HL-60 (cell line): Measurements from ENCODE around the gene B4GAT1.

Experiments used
- DNase-seq, 2 experiments: peaks; one replicate each; pipeline ENCODE4 v3.0.0-alpha.2; 2010 to 2020; ENCODE audit warnings: low read depth in 1 of 2, low spot score in 1 of 2
- H3K27ac ChIP-seq: fragments of 250-450 bp; sonication (Bioruptor Pico); replicated peaks from 2 replicates; pipeline ENCODE4 v1.5.1; 2020; ENCODE audit warnings: mild to moderate bottlenecking, moderate library complexity
- H3K27me3 ChIP-seq: fragments of 250-450 bp; sonication (Bioruptor Pico); 2 replicates; pipeline ENCODE4 v1.5.1; 2021; ENCODE audit warnings: mild to moderate bottlenecking, moderate library complexity; ENCODE audit not compliant: insufficient read depth, poor library complexity, severe bottlenecking
- H3K4me3 ChIP-seq: replicated peaks from 2 replicates; pipeline ENCODE4 v1.5.1; 2011; ENCODE audit warnings: mild to moderate bottlenecking, control low read depth, low read length; ENCODE audit not compliant: insufficient read depth
- GABPA ChIP-seq: IDR thresholded peaks from 2 replicates; pipeline ENCODE4 v1.6.1; 2012; ENCODE audit warnings: low read depth
- POLR2AphosphoS5 ChIP-seq: IDR thresholded peaks from 2 replicates; pipeline ENCODE4 v1.6.1; 2012; ENCODE audit warnings: low read depth
- SPI1 ChIP-seq: IDR thresholded peaks from 2 replicates; pipeline ENCODE4 v1.6.1; 2012; ENCODE audit warnings: low read depth, mild to moderate bottlenecking, borderline replicate concordance
- TF ChIP-seq, protein P1 (sequence below): IDR thresholded peaks from 2 replicates; pipeline ENCODE4 v1.6.1; 2012; ENCODE audit warnings: low read depth; ENCODE audit not compliant: insufficient replicate concordance
- TF ChIP-seq, protein P2 (sequence below): IDR thresholded peaks from one replicate; pipeline ENCODE4 v1.5.1; 2011; ENCODE audit warnings: low read length, control low read depth, inconsistent platforms; ENCODE audit not compliant: insufficient read depth

The B4GAT1 gene

DNA sequence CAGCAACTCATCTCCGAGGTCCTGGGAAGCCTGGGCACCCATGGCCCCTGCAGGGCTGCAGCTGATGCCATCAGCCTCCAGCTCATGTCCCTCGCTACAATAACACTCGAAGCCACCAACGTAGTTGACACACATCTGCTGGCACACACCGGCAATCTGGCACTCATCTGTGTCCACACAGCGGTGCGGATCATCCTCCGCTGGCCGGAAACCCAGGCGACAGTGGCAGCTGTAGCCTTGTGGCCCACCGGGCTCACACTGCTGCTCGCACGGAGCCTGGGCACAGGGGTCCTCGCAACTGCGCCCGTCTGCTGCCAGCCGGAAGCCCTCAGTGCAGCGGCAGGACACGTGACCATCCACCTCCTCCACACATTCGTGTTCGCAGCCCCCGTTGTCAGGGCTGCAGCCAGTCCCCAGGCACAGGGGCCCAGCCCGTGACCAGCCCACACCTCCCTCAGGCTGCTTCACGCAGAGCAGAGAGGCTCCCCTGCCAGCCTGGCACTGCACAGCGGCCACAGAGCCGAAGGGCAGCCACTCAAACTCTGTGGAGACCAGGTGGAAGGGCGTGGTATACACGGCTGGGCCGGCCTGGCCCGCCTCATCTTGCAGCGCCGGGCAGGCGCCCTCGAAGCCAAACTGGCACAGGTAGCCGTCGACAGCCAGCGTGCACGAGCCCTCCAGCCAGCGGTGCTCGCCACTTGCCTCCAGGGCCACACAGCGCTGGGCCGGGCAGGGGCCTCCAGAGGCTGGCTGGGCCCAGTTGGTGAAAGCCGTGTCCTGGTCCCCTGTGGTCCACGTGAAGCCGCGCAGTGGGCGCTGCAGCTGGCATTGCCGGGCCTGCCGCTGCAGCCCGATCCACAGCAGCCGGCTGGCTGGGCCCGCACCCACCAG lies 31.3 kb downstream of the B4GAT1 start:
- DNase-seq, result no peak
- no peak for TF ChIP-seq SPI1
- no peak for TF ChIP-seq GABPA
- TF ChIP-seq, protein P1, sequence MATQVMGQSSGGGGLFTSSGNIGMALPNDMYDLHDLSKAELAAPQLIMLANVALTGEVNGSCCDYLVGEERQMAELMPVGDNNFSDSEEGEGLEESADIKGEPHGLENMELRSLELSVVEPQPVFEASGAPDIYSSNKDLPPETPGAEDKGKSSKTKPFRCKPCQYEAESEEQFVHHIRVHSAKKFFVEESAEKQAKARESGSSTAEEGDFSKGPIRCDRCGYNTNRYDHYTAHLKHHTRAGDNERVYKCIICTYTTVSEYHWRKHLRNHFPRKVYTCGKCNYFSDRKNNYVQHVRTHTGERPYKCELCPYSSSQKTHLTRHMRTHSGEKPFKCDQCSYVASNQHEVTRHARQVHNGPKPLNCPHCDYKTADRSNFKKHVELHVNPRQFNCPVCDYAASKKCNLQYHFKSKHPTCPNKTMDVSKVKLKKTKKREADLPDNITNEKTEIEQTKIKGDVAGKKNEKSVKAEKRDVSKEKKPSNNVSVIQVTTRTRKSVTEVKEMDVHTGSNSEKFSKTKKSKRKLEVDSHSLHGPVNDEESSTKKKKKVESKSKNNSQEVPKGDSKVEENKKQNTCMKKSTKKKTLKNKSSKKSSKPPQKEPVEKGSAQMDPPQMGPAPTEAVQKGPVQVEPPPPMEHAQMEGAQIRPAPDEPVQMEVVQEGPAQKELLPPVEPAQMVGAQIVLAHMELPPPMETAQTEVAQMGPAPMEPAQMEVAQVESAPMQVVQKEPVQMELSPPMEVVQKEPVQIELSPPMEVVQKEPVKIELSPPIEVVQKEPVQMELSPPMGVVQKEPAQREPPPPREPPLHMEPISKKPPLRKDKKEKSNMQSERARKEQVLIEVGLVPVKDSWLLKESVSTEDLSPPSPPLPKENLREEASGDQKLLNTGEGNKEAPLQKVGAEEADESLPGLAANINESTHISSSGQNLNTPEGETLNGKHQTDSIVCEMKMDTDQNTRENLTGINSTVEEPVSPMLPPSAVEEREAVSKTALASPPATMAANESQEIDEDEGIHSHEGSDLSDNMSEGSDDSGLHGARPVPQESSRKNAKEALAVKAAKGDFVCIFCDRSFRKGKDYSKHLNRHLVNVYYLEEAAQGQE, result no peak
- TF ChIP-seq, protein P2, sequence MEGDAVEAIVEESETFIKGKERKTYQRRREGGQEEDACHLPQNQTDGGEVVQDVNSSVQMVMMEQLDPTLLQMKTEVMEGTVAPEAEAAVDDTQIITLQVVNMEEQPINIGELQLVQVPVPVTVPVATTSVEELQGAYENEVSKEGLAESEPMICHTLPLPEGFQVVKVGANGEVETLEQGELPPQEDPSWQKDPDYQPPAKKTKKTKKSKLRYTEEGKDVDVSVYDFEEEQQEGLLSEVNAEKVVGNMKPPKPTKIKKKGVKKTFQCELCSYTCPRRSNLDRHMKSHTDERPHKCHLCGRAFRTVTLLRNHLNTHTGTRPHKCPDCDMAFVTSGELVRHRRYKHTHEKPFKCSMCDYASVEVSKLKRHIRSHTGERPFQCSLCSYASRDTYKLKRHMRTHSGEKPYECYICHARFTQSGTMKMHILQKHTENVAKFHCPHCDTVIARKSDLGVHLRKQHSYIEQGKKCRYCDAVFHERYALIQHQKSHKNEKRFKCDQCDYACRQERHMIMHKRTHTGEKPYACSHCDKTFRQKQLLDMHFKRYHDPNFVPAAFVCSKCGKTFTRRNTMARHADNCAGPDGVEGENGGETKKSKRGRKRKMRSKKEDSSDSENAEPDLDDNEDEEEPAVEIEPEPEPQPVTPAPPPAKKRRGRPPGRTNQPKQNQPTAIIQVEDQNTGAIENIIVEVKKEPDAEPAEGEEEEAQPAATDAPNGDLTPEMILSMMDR, result no peak
- no peak for TF ChIP-seq POLR2AphosphoS5

DNA sequence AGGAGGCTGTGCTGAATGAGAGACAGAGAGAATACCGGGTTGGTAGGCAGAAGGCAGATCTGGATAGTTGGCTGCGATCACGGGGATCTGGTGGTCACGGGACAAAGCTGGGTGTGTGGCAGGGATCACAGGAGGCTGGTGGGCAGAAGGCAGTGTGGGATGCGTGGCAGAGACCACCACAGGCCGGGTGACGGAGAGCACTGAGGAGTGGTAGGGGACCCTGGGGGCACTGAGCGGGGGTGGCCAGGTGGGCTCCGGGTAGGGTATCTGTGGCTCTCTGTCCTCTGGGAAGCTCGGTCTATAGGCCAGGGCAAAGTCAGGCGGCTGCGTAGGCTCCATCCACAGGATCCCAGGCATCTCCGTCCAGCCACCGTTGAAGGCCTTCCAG lies 31.9 kb downstream of the B4GAT1 start:
- TF ChIP-seq POLR2AphosphoS5 (no peak), SPI1 (no peak), GABPA (no peak)
- TF ChIP-seq, protein P2, result no peak
- TF ChIP-seq, protein P1, result no peak
- H3K27ac ChIP-seq, result no peak overlapping the region
- DNase-seq, result no peak
- H3K27me3 ChIP-seq, result no peaks in the 10 kb centered on the region
- H3K4me3 ChIP-seq, result no peak overlapping the region

More for the DNA sequence above, 31.3 kb downstream of the B4GAT1 start:
- Histone ChIP-seq H3K27ac (no peak overlapping the region), H3K4me3 (no peak overlapping the region), H3K27me3 (no peaks in the 10 kb centered on the region)

DNA sequence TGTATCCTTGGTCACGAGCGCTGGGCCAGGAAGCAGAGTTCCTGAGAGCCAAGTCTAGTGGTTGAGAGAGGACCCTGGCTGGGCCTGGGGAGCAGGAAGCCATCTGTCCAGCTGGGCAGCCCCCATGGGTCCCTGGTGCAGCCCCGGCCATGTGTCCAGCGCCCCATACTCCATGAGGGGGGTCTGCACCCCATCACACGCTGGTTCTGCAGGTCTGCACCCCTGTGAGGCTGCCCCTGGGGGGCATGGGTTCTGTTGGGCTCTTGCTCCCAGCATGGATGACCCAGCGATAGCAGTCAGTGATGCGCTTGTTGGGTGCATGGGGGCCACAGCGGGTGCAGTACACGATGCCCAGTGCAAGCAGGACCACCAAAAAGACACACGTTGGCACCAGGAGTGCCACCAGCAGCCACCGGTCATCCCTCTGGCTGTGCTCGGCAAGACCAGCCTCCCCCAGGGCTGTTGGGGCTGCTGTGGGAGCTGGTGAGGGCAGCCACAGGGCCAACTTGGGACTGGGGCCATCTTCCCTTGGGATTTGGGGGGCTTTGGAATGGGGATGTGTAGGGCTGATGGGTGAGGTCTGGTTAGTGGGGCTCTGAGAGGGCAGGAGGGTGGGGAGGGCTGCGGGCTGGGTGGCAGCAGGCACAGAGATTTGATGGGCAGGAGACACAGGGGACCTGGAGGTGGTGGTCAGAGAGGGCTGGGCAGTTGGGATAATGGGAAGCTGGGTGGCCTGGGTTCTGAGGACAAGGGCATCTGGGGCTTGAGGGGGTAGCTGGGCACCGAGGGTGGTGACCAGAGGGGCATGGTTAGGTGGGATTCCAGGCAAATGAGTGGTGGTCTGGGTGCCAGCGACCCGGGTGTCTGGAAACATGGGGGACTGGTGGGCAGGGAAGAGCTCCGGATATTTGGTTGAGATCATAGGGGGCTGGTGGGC lies 32.6 kb downstream of the B4GAT1 start:
- H3K27ac ChIP-seq, result no peak overlapping the region

More for the DNA sequence above, 32.6 kb downstream of the B4GAT1 start:
- no peak for DNase-seq
- no peaks in the 10 kb centered on the region for H3K27me3 ChIP-seq
- H3K4me3 ChIP-seq, result no peak overlapping the region
- TF ChIP-seq GABPA (no peak), SPI1 (no peak), POLR2AphosphoS5 (no peak)
- TF ChIP-seq, protein P2, result no peak
- TF ChIP-seq, protein P1, result no peak
